H9 (cell line): ENCODE data around the gene DIP2C. TPM values are rescaled to one million over a fixed set of nuclear protein-coding genes. Genes with fewer than 3 reads are reported as not detected.
A peak's percentile ranks its signal among the peaks of the same experiment; 100 is the strongest.

Source experiments
- DNase-seq: peaks from one replicate; pipeline ENCODE4 v3.0.0-alpha.2; 2017
- H2AFZ ChIP-seq: one replicate; pipeline ENCODE4 v1.6.1; 2013; ENCODE audit warnings: mild to moderate bottlenecking, low read length, control low read depth, moderate library complexity
- H2AK5ac ChIP-seq: 2 replicates; pipeline ENCODE4 v1.6.1; 2013; ENCODE audit warnings: low read length, control low read depth, mixed read lengths; ENCODE audit not compliant: insufficient read length
- H2BK120ac ChIP-seq: one replicate; pipeline ENCODE4 v1.6.1; 2013; ENCODE audit warnings: low read depth, mild to moderate bottlenecking, low read length, control low read depth, inconsistent platforms; ENCODE audit not compliant: poor library complexity, severe bottlenecking
- H2BK12ac ChIP-seq: 2 replicates; pipeline ENCODE4 v1.6.1; 2013; ENCODE audit warnings: low read length, control low read depth, mixed read lengths, low read depth; ENCODE audit not compliant: insufficient read length
- H2BK15ac ChIP-seq: 2 replicates; pipeline ENCODE4 v1.6.1; 2013; ENCODE audit warnings: low read depth, low read length, control low read depth
- H2BK20ac ChIP-seq: one replicate; pipeline ENCODE4 v1.6.1; 2013; ENCODE audit warnings: low read depth, mild to moderate bottlenecking, low read length, control low read depth, inconsistent platforms; ENCODE audit not compliant: poor library complexity, severe bottlenecking
- H2BK5ac ChIP-seq: 2 replicates; pipeline ENCODE4 v1.6.1; 2013; ENCODE audit warnings: low read length, control low read depth, mixed read lengths; ENCODE audit not compliant: insufficient read length
- H3K14ac ChIP-seq: 2 replicates; pipeline ENCODE4 v1.6.1; 2013; ENCODE audit warnings: low read length, control low read depth; ENCODE audit not compliant: insufficient read depth
- H3K18ac ChIP-seq: 2 replicates; pipeline ENCODE4 v1.6.1; 2013; ENCODE audit warnings: low read depth, mild to moderate bottlenecking, mixed read lengths, low read length, control low read depth; ENCODE audit not compliant: insufficient read length
- H3K23ac ChIP-seq: 2 replicates; pipeline ENCODE4 v1.6.1; 2013; ENCODE audit warnings: low read length, control low read depth, mixed read lengths, low read depth; ENCODE audit not compliant: insufficient read length
- H3K23me2 ChIP-seq: 2 replicates; pipeline ENCODE4 v1.6.1; 2013; ENCODE audit warnings: low read depth, mild to moderate bottlenecking, mixed read lengths, low read length, control low read depth; ENCODE audit not compliant: insufficient read length, poor library complexity, severe bottlenecking
- H3K27ac ChIP-seq: 2 replicates; pipeline ENCODE4 v1.5.1; 2013; ENCODE audit warnings: low read length, control low read depth, mixed read lengths, low read depth; ENCODE audit not compliant: insufficient read length
- H3K27me3 ChIP-seq: 2 replicates; pipeline ENCODE4 v1.6.1; 2013; ENCODE audit warnings: low read length, control low read depth, inconsistent platforms; ENCODE audit not compliant: insufficient read depth
- H3K4ac ChIP-seq: 2 replicates; pipeline ENCODE4 v1.6.1; 2013; ENCODE audit warnings: low read depth, mild to moderate bottlenecking, control low read depth, inconsistent platforms, low read length, moderate library complexity
- H3K4me1 ChIP-seq: 2 replicates; pipeline ENCODE4 v1.6.1; 2013; ENCODE audit warnings: low read length, control low read depth, inconsistent platforms; ENCODE audit not compliant: insufficient read depth
- H3K4me2 ChIP-seq: 2 replicates; pipeline ENCODE4 v1.6.1; 2013; ENCODE audit warnings: low read length, control low read depth, mixed read lengths; ENCODE audit not compliant: insufficient read length, insufficient read depth
- H3K56ac ChIP-seq: 2 replicates; pipeline ENCODE4 v1.6.1; 2013; ENCODE audit warnings: low read depth, mild to moderate bottlenecking, mixed read lengths, low read length, control low read depth; ENCODE audit not compliant: insufficient read length
- H3K79me1 ChIP-seq: 2 replicates; pipeline ENCODE4 v1.6.1; 2013; ENCODE audit warnings: low read depth, mild to moderate bottlenecking, moderate library complexity, low read length, control low read depth, inconsistent platforms; ENCODE audit not compliant: insufficient read depth, poor library complexity, severe bottlenecking
- H3K79me2 ChIP-seq: 2 replicates; pipeline ENCODE4 v1.6.1; 2013; ENCODE audit warnings: low read length, control low read depth, inconsistent platforms; ENCODE audit not compliant: insufficient read depth
- H3K9ac ChIP-seq: 2 replicates; pipeline ENCODE4 v1.6.1; 2013; ENCODE audit warnings: low read length, control low read depth, mixed read lengths; ENCODE audit not compliant: insufficient read length; ENCODE audit errors: extremely low read depth
- H3K9me3 ChIP-seq: one replicate; pipeline ENCODE4 v1.6.1; 2013; ENCODE audit warnings: low read depth, low read length, inconsistent platforms; ENCODE audit not compliant: control insufficient read depth
- H3T11ph ChIP-seq: one replicate; pipeline ENCODE4 v1.6.1; 2013; ENCODE audit warnings: mild to moderate bottlenecking, low read length, control low read depth, inconsistent platforms
- H4K20me1 ChIP-seq: one replicate; pipeline ENCODE4 v1.6.1; 2013; ENCODE audit not compliant: control insufficient read depth, insufficient read length, insufficient read depth
- H4K5ac ChIP-seq: 2 replicates; pipeline ENCODE4 v1.6.1; 2013; ENCODE audit warnings: low read depth, mild to moderate bottlenecking, mixed read lengths, low read length, control low read depth; ENCODE audit not compliant: insufficient read length
- H4K8ac ChIP-seq: replicated peaks from 2 replicates; pipeline ENCODE4 v1.6.1; 2013; ENCODE audit warnings: low read length, control low read depth, mixed read lengths, low read depth; ENCODE audit not compliant: insufficient read length
- H4K91ac ChIP-seq: 2 replicates; pipeline ENCODE4 v1.6.1; 2013; ENCODE audit warnings: low read depth, mild to moderate bottlenecking, moderate library complexity, mixed read lengths, low read length, control low read depth; ENCODE audit not compliant: insufficient read length
- H3K27ac Mint-ChIP-seq, 3 experiments: 2 replicates in 2 of 3; 3 replicates in 1 of 3; pipeline ENCODE4 v1.8.0; 2020 to 2021; ENCODE audit warnings: mixed read lengths in 3 of 3, mild to moderate bottlenecking in 1 of 3, moderate library complexity in 1 of 3
- H3K27me3 Mint-ChIP-seq: 2 replicates; pipeline ENCODE4 v1.8.0; 2021; ENCODE audit warnings: low read depth, mild to moderate bottlenecking, moderate library complexity, mixed read lengths
- H3K36me3 Mint-ChIP-seq, 3 experiments: 2 replicates in 2 of 3; 3 replicates in 1 of 3; pipeline ENCODE4 v1.8.0; 2020 to 2021; ENCODE audit warnings: low read depth in 3 of 3, mixed read lengths in 3 of 3; ENCODE audit not compliant: insufficient read depth in 1 of 3
- H3K4me1 Mint-ChIP-seq, 2 experiments: 2 replicates each; pipeline ENCODE4 v1.8.0; 2020; ENCODE audit warnings: mixed read lengths in 2 of 2
- H3K4me3 Mint-ChIP-seq, 2 experiments: 2 replicates in 1 of 2; 3 replicates in 1 of 2; pipeline ENCODE4 v1.8.0; 2020 to 2021; ENCODE audit warnings: mild to moderate bottlenecking in 2 of 2, mixed read lengths in 2 of 2, moderate library complexity in 1 of 2
- H3K9me3 Mint-ChIP-seq, 2 experiments: 2 replicates in 1 of 2; 3 replicates in 1 of 2; pipeline ENCODE4 v1.8.0; 2020; ENCODE audit warnings: mild to moderate bottlenecking in 2 of 2, mixed read lengths in 2 of 2, moderate library complexity in 1 of 2
- CTCF ChIP-seq: fragments of 200-600 bp; sonication (generic); conservative IDR thresholded peaks from 3 replicates; pipeline ENCODE4 v1.8.0; 2021; ENCODE audit warnings: antibody characterized with exemption, mild to moderate bottlenecking
- WGBS: extraction: QIAGEN DNeasy Blood & Tissue Kit; methylation state at CpG from one replicate; pipeline ENCODE4 v1.1.7; 2013; ENCODE audit warnings: missing lambda C conversion rate, low lambda C conversion rate, mixed read lengths; ENCODE audit not compliant: insufficient read length; ENCODE audit errors: extremely low coverage; 5-methylcytosine and 5-hydroxymethylcytosine counted together
- total RNA-seq: library from RNA; stranded (reverse); gene quantifications from 2 replicates; pipeline ENCODE4 v1.2.1, GENCODE V29; 2021

DIP2C gene
- total RNA-seq, 1 experiment from 2014 or later = 7.9 TPM

DNA sequence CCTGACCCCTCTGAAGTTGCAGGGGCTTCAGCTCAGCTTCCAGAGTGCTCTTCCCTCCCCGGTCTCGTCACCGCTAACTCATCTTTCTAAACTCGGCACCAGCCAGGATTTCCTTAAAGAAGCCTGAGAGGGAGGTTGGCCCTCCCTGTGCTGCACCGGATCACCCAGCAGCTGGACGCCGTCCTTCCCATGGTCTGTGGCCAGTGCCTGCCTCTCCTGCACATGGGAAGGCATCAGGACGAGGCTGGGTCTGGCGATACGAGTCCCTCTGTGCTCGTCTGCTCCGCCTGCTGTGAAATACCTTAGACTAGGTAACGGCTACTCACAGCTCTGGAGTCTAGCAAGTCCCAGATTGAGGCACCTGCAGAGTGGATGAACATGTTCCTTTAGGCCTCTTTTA, 375.1 kb downstream of the DIP2C start:
- no peaks in the 10 kb centered on the region for H3K27me3 Mint-ChIP-seq
- Histone ChIP-seq H2BK120ac (no peak overlapping the region), H3K4me2 (no peak overlapping the region), H3K23ac (no peak overlapping the region), H2BK20ac (no peak overlapping the region), H2BK5ac (no peak overlapping the region), H3K14ac (no peak overlapping the region; the same call in 1 of the 2 replicates), H4K8ac (no peak overlapping the region), H2AK5ac (no peak overlapping the region), H3K79me2 (no peaks in the 10 kb centered on the region), H3K9ac (no peak overlapping the region), H4K5ac (no peak overlapping the region), H3T11ph (no peak overlapping the region), H3K9me3 (no peaks in the 10 kb centered on the region), H2AFZ (no peak overlapping the region), H3K4me1 (no peaks in the 10 kb centered on the region), H3K18ac (no peak overlapping the region), H3K27ac (no peak overlapping the region), H3K79me1 (no peaks in the 10 kb centered on the region), H2BK12ac (no peak overlapping the region), H4K20me1 (no peaks in the 10 kb centered on the region), H3K23me2 (no peaks in the 10 kb centered on the region), H3K4ac (no peak overlapping the region), H3K27me3 (no peaks in the 10 kb centered on the region), H4K91ac (no peak overlapping the region), H3K56ac (no peak overlapping the region), H2BK15ac (no peak overlapping the region)
- DNase-seq = no peak
- no peak overlapping the region; a peak in 1 of 5 replicates for H3K4me3 Mint-ChIP-seq
- H3K9me3 Mint-ChIP-seq = no peaks in the 10 kb centered on the region
- peaks cover 0 to 7% (median 6%) of the 10 kb centered on the region in 3 experiments; a peak in 3 of 7 replicates for H3K36me3 Mint-ChIP-seq
- peak overlapping the region in 1 of 3 experiments; percentile 7; a peak in 1 of 7 replicates for H3K27ac Mint-ChIP-seq
- whole genome bisulfite sequencing = no CpG with 5 or more reads among the region's 13 CpGs
- TF ChIP-seq CTCF = no peak
- H3K4me1 Mint-ChIP-seq = no peaks in the 10 kb centered on the region
